DMS153 treated with DMSO at 0.1 percent for 48 hours (cell line): Measurements from ENCODE around the gene NGRN.
A peak's percentile ranks its signal among the peaks of the same experiment; 100 is the strongest.

Source experiments
- DNase-seq: peaks from one replicate; lab custom pipeline; 2025; ENCODE audit not compliant: unreplicated experiment; lab: John Stamatoyannopoulos, UW

The NGRN gene, protein sequence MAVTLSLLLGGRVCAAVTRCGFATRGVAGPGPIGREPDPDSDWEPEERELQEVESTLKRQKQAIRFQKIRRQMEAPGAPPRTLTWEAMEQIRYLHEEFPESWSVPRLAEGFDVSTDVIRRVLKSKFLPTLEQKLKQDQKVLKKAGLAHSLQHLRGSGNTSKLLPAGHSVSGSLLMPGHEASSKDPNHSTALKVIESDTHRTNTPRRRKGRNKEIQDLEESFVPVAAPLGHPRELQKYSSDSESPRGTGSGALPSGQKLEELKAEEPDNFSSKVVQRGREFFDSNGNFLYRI

DNA sequence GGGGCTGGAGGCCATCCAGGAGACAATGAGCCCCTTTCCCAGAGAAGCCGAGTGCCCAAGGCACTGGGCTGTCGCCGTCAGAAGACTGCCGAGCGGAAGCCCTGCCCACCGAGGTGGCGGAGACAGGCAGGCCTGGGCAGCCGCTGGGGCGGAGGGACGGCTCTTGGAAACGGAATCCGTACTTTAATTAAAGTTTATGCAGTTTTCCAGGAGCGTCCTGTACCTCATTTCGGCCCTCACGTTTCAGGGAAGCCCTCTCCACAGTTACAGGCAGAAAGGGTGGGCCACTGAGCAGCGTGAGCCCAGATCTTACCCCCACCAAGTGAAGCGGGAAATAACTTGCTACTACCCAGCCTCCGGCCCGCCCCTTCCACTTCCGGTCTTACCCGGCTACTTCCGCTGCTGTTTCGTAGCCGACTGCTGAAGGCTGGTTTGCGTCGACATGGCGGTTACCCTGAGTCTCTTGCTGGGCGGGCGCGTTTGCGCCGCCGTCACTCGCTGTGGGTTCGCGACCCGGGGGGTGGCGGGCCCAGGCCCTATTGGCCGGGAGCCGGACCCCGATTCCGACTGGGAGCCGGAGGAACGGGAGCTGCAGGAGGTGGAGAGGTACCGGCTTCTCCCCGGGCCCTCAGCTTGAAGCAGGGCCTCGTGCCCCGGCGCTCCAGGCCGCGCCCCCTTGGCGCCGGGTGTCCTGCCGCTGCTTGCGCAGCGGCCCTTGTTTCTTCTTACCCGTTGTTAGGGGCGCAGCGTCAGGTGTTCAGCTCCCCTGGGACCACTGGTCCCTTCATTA is at the start of gene NGRN:
Gene NGRN, plus strand, starts transcription at position 402 of the 790 bp plus-strand sequence. Its CDS starts 41 bp downstream, at position 443.
- DNase-seq = peak; percentile 40

- DNase-seq = no peak
Measured at GRCh38 chr15:90217671-90218394, 47.6 kb upstream of the NGRN start.

- DNase-seq = no peak
Measured at GRCh38 chr15:90219421-90220141, 45.9 kb upstream of the NGRN start.

GRCh38 chr15:90221246-90221900 is 44.1 kb upstream of the NGRN start:
- DNase-seq = peak; percentile 22

- DNase-seq = no peak
Measured at GRCh38 chr15:90222547-90222946, 42.9 kb upstream of the NGRN start.

GRCh38 chr15:90223441-90224165 is 41.9 kb upstream of the NGRN start:
- no peak for DNase-seq

DNA sequence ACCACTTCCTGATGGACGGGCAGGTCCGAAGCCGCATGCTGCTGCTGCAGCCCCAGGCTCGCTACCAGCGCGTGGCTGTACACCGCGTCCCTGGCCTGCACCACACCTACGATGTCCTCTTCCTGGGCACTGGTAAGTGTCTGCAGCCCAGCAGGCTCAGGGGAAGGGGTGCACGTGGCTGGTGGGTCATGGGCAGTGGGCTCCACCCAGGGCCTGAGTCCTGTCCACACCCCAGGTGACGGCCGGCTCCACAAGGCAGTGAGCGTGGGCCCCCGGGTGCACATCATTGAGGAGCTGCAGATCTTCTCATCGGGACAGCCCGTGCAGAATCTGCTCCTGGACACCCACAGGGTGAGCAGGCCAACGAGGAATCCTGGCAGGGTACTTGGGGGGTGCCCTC is 40.4 kb upstream of the NGRN start:
- DNase-seq = no peak

- no peak for DNase-seq
Measured at GRCh38 chr15:90225504-90226234, 39.8 kb upstream of the NGRN start.

GRCh38 chr15:90227336-90227735 is 38.1 kb upstream of the NGRN start:
- no peak for DNase-seq

GRCh38 chr15:90227816-90228772 is 37.4 kb upstream of the NGRN start:
- DNase-seq = no peak

DNA sequence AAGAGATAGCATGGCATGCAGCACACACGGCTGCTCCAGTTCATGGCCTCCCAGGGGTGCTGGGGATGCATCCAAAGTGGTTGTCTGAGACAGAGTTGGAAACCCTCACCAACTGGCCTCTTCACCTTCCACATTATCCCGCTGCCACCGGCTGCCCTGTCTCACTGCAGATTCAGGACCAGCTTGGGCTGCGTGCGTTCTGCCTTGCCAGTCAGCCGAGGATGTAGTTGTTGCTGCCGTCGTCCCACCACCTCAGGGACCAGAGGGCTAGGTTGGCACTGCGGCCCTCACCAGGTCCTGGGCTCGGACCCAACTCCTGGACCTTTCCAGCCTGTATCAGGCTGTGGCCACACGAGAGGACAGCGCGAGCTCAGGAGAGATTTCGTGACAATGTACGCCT is 36.5 kb upstream of the NGRN start:
- no peak for DNase-seq

DNA sequence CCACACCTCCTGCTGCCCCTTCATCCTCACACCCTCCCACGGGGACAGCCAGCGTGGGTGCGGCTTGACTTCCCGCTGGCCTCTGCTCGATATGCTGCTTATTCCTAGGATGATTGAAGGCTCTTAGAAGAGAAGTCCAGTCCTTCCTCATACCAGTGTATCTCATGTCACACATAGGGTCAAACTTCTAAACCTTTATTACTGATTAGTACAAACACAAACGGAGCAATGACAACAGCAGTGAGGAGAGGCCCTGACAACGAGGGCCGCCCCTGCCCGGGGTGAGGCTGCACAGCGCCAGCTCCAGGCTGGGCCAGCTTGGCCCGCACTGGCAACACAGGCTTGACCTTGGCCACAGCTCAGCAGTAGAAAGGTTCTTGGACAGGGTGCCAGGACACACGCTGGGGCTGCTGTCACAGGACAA is 35.4 kb upstream of the NGRN start:
- no peak for DNase-seq

- no peak for DNase-seq
Measured at GRCh38 chr15:90230610-90231009, 34.9 kb upstream of the NGRN start.

GRCh38 chr15:90231028-90232017 is 34.1 kb upstream of the NGRN start:
- DNase-seq = no peak

DNA sequence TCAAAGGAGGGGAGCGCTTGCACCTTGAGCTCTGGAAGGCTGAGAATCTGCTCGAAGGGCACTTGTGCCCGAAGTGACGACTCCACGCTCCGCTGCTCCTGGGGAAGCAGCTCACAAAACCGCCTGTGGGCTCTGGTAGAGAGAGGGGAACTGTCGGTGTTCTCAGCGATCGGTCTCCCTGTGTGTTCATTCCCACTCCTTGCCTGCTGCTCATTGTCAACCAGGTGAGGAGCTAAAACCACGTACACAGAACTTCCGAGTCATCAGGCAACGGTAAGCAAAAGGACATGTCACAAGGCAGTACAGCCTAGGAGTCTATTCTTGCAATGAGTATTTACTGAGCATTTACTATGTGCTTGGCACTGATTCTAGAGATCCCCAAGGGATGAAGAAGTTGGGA is 33.3 kb upstream of the NGRN start:
- no peak for DNase-seq

DNA sequence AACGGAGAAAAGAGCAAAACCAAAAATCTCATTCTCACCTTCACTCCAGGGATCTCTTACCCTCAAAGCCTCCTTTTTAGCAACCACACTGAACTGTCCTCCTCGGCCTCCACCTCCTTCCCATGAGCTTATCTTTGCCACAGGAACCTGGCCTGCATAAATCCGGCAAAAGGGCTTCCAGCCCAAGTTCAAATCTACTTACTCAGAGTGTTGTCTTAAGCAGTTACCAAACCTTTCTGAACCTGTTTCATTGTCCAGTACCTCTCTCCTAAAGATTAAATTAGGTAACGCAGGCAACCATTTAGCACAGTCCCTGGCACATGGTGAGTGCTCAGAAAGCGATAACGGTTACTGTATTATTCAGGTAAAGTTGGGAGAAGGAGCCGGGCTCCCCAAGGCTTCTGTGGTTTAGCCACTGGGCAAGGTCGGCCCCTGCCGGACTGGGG is 32.5 kb upstream of the NGRN start:
- DNase-seq = no peak
